ENCODE results near the gene RAPGEF5. TPM values are rescaled to one million over a fixed set of nuclear protein-coding genes. Genes with fewer than 3 reads are reported as not detected.

RAPGEF5 gene
- total RNA-seq, 1 donor, result 1.1 TPM

DNA sequence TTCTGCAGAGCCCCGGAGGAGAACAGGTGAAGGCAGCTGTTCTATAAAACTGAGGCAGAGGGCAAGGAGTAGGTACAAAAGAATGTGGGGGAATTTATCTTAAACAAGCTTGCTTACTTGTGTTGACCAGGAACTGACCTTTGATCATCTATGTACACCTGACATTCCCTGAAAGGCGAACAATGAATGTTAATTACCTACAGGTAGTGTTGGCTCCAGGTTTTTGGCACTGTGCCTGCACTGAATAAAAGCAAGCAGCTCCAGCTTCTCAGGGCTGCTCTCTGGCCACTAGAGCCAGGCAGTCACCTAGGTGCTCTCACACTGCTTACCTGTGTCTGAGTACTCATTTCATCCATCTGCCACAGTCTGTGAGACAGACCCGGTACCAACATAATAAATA, 87.0 kb downstream of the RAPGEF5 start:
- no peak overlapping the region for H3K27ac ChIP-seq (ENCODE audit: low read depth, low read length)
- H3K4me1 ChIP-seq (ENCODE audit: insufficient read depth, low read length), result no peaks in the 10 kb centered on the region
- H3K36me3 ChIP-seq (ENCODE audit: insufficient read depth, low read length), result no peaks in the 10 kb centered on the region
- no peak overlapping the region for H3K4me3 ChIP-seq (ENCODE audit: insufficient read depth, low read length)
- DNase-seq (ENCODE audit: insufficient read length, low spot score, missing footprints), result no peak
- H3K9me3 ChIP-seq (ENCODE audit: low read depth, low read length), result no peaks in the 10 kb centered on the region
- H2AFZ ChIP-seq (ENCODE audit: low read length), result no peak overlapping the region
- H3K27me3 ChIP-seq (ENCODE audit: insufficient read depth, low read length), result no peaks in the 10 kb centered on the region
- H3K79me2 ChIP-seq (ENCODE audit: insufficient read depth, low read length), result no peaks in the 10 kb centered on the region
- TF ChIP-seq, protein P1, sequence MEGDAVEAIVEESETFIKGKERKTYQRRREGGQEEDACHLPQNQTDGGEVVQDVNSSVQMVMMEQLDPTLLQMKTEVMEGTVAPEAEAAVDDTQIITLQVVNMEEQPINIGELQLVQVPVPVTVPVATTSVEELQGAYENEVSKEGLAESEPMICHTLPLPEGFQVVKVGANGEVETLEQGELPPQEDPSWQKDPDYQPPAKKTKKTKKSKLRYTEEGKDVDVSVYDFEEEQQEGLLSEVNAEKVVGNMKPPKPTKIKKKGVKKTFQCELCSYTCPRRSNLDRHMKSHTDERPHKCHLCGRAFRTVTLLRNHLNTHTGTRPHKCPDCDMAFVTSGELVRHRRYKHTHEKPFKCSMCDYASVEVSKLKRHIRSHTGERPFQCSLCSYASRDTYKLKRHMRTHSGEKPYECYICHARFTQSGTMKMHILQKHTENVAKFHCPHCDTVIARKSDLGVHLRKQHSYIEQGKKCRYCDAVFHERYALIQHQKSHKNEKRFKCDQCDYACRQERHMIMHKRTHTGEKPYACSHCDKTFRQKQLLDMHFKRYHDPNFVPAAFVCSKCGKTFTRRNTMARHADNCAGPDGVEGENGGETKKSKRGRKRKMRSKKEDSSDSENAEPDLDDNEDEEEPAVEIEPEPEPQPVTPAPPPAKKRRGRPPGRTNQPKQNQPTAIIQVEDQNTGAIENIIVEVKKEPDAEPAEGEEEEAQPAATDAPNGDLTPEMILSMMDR (IDR thresholded peaks at IDR 0.05; ENCODE audit: extremely low read depth, low read depth, low read length), result no peak
- no peak overlapping the region for H3K4me2 ChIP-seq (ENCODE audit: insufficient read depth, low read length)
- H4K20me1 ChIP-seq (ENCODE audit: insufficient read depth, low read length), result no peaks in the 10 kb centered on the region

DNA sequence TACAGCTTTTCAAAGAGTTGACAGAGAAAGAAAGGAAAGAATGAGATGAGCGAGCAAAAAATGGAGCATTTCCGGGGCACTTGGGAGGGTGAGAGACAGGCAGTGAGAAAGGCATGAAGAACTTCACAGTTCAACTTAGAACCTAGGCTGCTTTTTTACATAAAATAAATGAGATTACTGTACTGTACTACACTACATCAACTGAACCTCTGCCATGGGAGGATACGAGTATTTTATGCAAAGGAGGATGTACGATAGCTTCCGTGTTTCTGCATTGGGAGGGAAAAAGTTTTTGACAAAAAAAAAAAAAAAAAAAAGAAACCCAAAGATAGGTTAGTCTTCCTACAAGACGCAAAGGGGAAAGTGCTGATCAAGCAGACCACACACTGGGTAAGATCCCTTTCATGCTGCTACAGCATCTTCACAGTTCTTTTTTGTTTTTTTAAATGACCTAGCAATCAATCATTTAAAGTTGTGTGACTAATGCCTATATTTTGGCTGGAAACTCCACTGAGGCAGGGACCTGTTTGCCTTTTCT, 88.0 kb downstream of the RAPGEF5 start:
- no peak overlapping the region for H3K4me3 ChIP-seq (ENCODE audit: insufficient read depth, low read length)
- no peaks in the 10 kb centered on the region for H3K27me3 ChIP-seq (ENCODE audit: insufficient read depth, low read length)
- TF ChIP-seq, protein P1 (IDR thresholded peaks at IDR 0.05; ENCODE audit: extremely low read depth, low read depth, low read length), result no peak
- no peaks in the 10 kb centered on the region for H3K36me3 ChIP-seq (ENCODE audit: insufficient read depth, low read length)
- H3K4me2 ChIP-seq (ENCODE audit: insufficient read depth, low read length), result peak overlapping the region; percentile 53
- no peaks in the 10 kb centered on the region for H4K20me1 ChIP-seq (ENCODE audit: insufficient read depth, low read length)
- no peaks in the 10 kb centered on the region for H3K4me1 ChIP-seq (ENCODE audit: insufficient read depth, low read length)
- DNase-seq (ENCODE audit: insufficient read length, low spot score, missing footprints), result no peak
- H3K79me2 ChIP-seq (ENCODE audit: insufficient read depth, low read length), result no peaks in the 10 kb centered on the region
- no peak overlapping the region for H3K27ac ChIP-seq (ENCODE audit: low read depth, low read length)
- peak overlapping the region; percentile 60 for H2AFZ ChIP-seq (ENCODE audit: low read length)
- H3K9me3 ChIP-seq (ENCODE audit: low read depth, low read length), result no peaks in the 10 kb centered on the region

DNA sequence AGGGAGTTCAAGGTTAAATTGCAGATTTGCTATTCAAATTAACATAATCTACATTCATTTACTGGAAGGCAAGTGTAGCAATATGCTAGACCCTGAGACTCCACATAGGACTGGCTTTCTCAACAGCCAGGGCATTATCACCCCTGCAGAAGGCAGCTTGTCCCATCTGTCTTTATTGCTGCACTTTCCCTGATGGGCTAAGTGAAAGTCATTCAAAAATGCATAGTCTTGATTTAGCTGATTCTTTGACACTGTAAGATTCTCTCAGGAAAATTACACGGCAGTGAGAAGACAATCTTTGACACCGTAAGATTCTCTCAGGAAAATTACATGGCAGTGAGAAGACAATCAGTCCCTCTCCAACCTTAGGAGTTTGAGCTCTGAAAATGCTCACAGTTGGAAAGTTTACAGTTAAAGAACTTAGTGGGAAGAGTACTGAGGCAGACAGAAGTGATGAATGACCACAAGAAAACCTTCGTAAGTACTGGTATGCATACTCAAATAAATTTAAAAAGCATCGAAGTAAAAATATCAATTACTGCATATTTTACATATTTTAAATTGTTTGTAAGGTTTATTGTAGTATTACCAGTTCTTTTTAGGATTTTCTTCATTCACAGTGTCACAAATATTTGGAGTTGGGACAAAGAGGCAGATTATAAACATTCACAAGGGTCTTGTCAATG, 88.9 kb downstream of the RAPGEF5 start:
- no peaks in the 10 kb centered on the region for H3K4me1 ChIP-seq (ENCODE audit: insufficient read depth, low read length)
- H4K20me1 ChIP-seq (ENCODE audit: insufficient read depth, low read length), result no peaks in the 10 kb centered on the region
- peak overlapping the region; percentile 53 for H3K4me2 ChIP-seq (ENCODE audit: insufficient read depth, low read length)
- peak overlapping the region; percentile 60 for H2AFZ ChIP-seq (ENCODE audit: low read length)
- no peaks in the 10 kb centered on the region for H3K79me2 ChIP-seq (ENCODE audit: insufficient read depth, low read length)
- H3K36me3 ChIP-seq (ENCODE audit: insufficient read depth, low read length), result no peaks in the 10 kb centered on the region
- DNase-seq (ENCODE audit: insufficient read length, low spot score, missing footprints), result no peak
- no peak overlapping the region for H3K4me3 ChIP-seq (ENCODE audit: insufficient read depth, low read length)
- no peaks in the 10 kb centered on the region for H3K27me3 ChIP-seq (ENCODE audit: insufficient read depth, low read length)
- TF ChIP-seq, protein P1 (IDR thresholded peaks at IDR 0.05; ENCODE audit: extremely low read depth, low read depth, low read length), result no peak
- no peak overlapping the region for H3K27ac ChIP-seq (ENCODE audit: low read depth, low read length)
- no peaks in the 10 kb centered on the region for H3K9me3 ChIP-seq (ENCODE audit: low read depth, low read length)

DNA sequence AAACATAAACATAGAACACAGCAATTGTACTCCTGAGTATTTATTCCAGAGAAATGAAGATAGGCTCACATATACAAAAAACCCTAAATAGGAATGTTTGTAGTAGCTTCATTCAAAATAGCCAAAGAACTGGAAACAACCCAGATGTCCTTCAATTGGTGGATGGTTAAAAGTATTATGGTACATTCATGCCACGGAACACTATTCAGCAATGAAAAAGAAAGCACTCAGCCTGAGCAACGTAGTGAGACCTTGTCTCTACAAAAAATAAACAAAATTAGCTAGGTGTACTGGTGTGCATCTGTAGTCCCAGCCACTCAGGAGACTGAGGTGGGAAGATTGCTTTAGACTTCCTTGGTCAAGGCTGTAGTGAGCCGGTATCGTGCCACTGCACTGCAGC, 94.4 kb downstream of the RAPGEF5 start:
- Histone ChIP-seq H3K27ac (ENCODE audit: low read depth, low read length) (no peak overlapping the region), H3K79me2 (ENCODE audit: insufficient read depth, low read length) (no peaks in the 10 kb centered on the region), H3K4me2 (ENCODE audit: insufficient read depth, low read length) (no peak overlapping the region), H3K27me3 (ENCODE audit: insufficient read depth, low read length) (no peaks in the 10 kb centered on the region), H3K36me3 (ENCODE audit: insufficient read depth, low read length) (no peaks in the 10 kb centered on the region), H3K9me3 (ENCODE audit: low read depth, low read length) (no peaks in the 10 kb centered on the region), H4K20me1 (ENCODE audit: insufficient read depth, low read length) (no peaks in the 10 kb centered on the region), H3K4me1 (ENCODE audit: insufficient read depth, low read length) (no peaks in the 10 kb centered on the region), H3K4me3 (ENCODE audit: insufficient read depth, low read length) (no peak overlapping the region), H2AFZ (ENCODE audit: low read length) (no peak overlapping the region)
- TF ChIP-seq, protein P1 (IDR thresholded peaks at IDR 0.05; ENCODE audit: extremely low read depth, low read depth, low read length), result no peak
- DNase-seq (ENCODE audit: insufficient read length, low spot score, missing footprints), result no peak

All from osteoblast (primary cell).